OCI-LY1 (cell line): ENCODE results near the gene MICALL2.

Experiments
- CTCF ChIP-seq: fragments of 200-600 bp; sonication (generic), shearing (Covaris generic); IDR thresholded peaks from 2 replicates; pipeline ENCODE4 v1.5.1; 2017; ENCODE audit warnings: mild to moderate bottlenecking, antibody characterized with exemption, low read length, moderate library complexity, mixed read lengths
- EZH2 ChIP-seq: fragments of 200-600 bp; sonication (generic), shearing (Covaris generic); IDR thresholded peaks from 2 replicates; pipeline ENCODE4 v1.8.0; 2017; ENCODE audit warnings: borderline replicate concordance, mixed run types, mild to moderate bottlenecking, antibody characterized with exemption, low read length, moderate library complexity, mixed read lengths

GRCh38 chr7:1419310-1419634 is 40.0 kb downstream of the MICALL2 start:
- no peak for TF ChIP-seq CTCF
- TF ChIP-seq EZH2, result no peak
